HepG2 (cell line): ENCODE results near the gene MAP3K2. TPM values are rescaled to one million over a fixed set of nuclear protein-coding genes. Genes with fewer than 3 reads are reported as not detected.

Source experiments
- ATRX ChIP-seq: sonication (generic); formaldehyde crosslinking; IDR thresholded peaks from 2 replicates; pipeline ENCODE4 v1.4.0; 2020; ENCODE audit warnings: missing genetic modification reagents, borderline replicate concordance
- ZNF34 ChIP-seq: sonication (generic); formaldehyde crosslinking; IDR thresholded peaks from 2 replicates; pipeline ENCODE4 v1.4.0; 2020; ENCODE audit warnings: mild to moderate bottlenecking, missing genetic modification reagents, borderline replicate concordance
- ZNF530 ChIP-seq: sonication (generic); formaldehyde crosslinking; IDR thresholded peaks from 2 replicates; pipeline ENCODE4 v1.5.0; 2020; ENCODE audit warnings: low read depth, mild to moderate bottlenecking, missing genetic modification reagents
- polyA plus RNA-seq, 8 experiments: library from polyadenylated mRNA; depleted of rRNA in 3 of 8; stranded (reverse) in 7 of 8; unstranded in 1 of 8; fragments of >200 nt; fragmentation: Illumina TruSeq in 4 of 8; extraction: Trizol in 4 of 8; gene quantifications; 2 replicates each; pipeline versions ENCODE4 v1.2.1 to v1.2.3, GENCODE V29; 2011 to 2016; ENCODE audit warnings: low read depth in 4 of 8, missing spikeins in 1 of 8, mixed read lengths in 1 of 8; ENCODE audit not compliant: insufficient read depth in 1 of 8
- total RNA-seq, 5 experiments: library from RNA; depleted of rRNA; stranded (reverse); fragments of >200 nt; fragmentation: Illumina TruSeq; extraction: Trizol; gene quantifications; 2 replicates each; pipeline ENCODE4 v1.2.3, GENCODE V29; 2016; ENCODE audit warnings: low read depth in 1 of 5
- TF ChIP-seq, protein P1 (sequence below): sonication (generic); formaldehyde crosslinking; IDR thresholded peaks from 2 replicates; pipeline ENCODE4 v1.4.0; 2020; ENCODE audit warnings: missing genetic modification reagents
- TF ChIP-seq, protein P2 (sequence below): sonication (generic); formaldehyde crosslinking; IDR thresholded peaks from 2 replicates; pipeline ENCODE4 v1.8.0; 2022; ENCODE audit warnings: missing genetic modification reagents, mild to moderate bottlenecking, borderline replicate concordance
- TF ChIP-seq, protein P3 (sequence below): sonication (generic); formaldehyde crosslinking; IDR thresholded peaks from 2 replicates; pipeline ENCODE4 v1.4.0; 2020; ENCODE audit warnings: missing genetic modification reagents
- TF ChIP-seq, protein P4 (sequence below): sonication (generic); formaldehyde crosslinking; IDR thresholded peaks from 2 replicates; pipeline ENCODE4 v1.4.0; 2020; ENCODE audit warnings: mild to moderate bottlenecking, missing genetic modification reagents
- TF ChIP-seq, protein P5 (sequence below): sonication (generic); formaldehyde crosslinking; IDR thresholded peaks from 2 replicates; pipeline ENCODE4 v1.8.0; 2022; ENCODE audit warnings: mild to moderate bottlenecking, missing genetic modification reagents
- TF ChIP-seq, protein P6 (sequence below): sonication (generic); formaldehyde crosslinking; IDR thresholded peaks from 2 replicates; pipeline ENCODE4 v1.5.0; 2020; ENCODE audit warnings: missing genetic modification reagents

MAP3K2 gene
- total and polyA plus RNA-seq, 2 of the 13 experiments (the other 11 are each of a cell fraction or from before 2014, with no cell fraction given) = 12.2 to 37.2 TPM

DNA sequence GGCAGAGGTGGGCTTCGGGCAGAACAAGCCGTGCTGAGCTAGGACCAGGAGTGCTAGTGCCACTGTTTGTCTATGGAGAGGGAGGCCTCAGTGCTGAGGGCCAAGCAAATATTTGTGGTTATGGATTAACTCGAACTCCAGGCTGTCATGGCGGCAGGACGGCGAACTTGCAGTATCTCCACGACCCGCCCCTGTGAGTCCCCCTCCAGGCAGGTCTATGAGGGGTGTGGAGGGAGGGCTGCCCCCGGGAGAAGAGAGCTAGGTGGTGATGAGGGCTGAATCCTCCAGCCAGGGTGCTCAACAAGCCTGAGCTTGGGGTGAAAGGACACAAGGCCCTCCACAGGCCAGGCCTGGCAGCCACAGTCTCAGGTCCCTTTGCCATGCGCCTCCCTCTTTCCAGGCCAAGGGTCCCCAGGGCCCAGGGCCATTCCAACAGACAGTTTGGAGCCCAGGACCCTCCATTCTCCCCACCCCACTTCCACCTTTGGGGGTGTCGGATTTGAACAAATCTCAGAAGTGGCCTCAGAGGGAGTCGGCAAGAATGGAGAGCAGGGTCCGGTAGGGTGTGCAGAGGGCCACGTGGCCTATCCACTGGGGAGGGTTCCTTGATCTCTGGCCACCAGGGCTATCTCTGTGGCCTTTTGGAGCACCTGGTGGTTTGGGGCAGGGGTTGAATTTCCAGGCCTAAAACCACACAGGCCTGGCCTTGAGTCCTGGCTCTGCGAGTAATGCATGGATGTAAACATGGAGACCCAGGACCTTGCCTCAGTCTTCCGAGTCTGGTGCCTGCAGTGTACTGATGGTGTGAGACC lies 30.7 kb upstream of the MAP3K2 start, which contains the start of gene PROC (continued):
- TF ChIP-seq, protein P1, sequence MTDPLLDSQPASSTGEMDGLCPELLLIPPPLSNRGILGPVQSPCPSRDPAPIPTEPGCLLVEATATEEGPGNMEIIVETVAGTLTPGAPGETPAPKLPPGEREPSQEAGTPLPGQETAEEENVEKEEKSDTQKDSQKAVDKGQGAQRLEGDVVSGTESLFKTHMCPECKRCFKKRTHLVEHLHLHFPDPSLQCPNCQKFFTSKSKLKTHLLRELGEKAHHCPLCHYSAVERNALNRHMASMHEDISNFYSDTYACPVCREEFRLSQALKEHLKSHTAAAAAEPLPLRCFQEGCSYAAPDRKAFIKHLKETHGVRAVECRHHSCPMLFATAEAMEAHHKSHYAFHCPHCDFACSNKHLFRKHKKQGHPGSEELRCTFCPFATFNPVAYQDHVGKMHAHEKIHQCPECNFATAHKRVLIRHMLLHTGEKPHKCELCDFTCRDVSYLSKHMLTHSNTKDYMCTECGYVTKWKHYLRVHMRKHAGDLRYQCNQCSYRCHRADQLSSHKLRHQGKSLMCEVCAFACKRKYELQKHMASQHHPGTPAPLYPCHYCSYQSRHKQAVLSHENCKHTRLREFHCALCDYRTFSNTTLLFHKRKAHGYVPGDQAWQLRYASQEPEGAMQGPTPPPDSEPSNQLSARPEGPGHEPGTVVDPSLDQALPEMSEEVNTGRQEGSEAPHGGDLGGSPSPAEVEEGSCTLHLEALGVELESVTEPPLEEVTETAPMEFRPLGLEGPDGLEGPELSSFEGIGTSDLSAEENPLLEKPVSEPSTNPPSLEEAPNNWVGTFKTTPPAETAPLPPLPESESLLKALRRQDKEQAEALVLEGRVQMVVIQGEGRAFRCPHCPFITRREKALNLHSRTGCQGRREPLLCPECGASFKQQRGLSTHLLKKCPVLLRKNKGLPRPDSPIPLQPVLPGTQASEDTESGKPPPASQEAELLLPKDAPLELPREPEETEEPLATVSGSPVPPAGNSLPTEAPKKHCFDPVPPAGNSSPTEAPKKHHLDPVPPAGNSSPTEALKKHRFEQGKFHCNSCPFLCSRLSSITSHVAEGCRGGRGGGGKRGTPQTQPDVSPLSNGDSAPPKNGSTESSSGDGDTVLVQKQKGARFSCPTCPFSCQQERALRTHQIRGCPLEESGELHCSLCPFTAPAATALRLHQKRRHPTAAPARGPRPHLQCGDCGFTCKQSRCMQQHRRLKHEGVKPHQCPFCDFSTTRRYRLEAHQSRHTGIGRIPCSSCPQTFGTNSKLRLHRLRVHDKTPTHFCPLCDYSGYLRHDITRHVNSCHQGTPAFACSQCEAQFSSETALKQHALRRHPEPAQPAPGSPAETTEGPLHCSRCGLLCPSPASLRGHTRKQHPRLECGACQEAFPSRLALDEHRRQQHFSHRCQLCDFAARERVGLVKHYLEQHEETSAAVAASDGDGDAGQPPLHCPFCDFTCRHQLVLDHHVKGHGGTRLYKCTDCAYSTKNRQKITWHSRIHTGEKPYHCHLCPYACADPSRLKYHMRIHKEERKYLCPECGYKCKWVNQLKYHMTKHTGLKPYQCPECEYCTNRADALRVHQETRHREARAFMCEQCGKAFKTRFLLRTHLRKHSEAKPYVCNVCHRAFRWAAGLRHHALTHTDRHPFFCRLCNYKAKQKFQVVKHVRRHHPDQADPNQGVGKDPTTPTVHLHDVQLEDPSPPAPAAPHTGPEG (CRISPR knock-in tag) = 0 out of 2 replicates have a peak, but pooled peaks have one; percentile 31
- peak; percentile 86; the same call in 1 of the 2 replicates for TF ChIP-seq ZNF34 (CRISPR knock-in tag)
- TF ChIP-seq, protein P2, sequence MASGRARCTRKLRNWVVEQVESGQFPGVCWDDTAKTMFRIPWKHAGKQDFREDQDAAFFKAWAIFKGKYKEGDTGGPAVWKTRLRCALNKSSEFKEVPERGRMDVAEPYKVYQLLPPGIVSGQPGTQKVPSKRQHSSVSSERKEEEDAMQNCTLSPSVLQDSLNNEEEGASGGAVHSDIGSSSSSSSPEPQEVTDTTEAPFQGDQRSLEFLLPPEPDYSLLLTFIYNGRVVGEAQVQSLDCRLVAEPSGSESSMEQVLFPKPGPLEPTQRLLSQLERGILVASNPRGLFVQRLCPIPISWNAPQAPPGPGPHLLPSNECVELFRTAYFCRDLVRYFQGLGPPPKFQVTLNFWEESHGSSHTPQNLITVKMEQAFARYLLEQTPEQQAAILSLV (CRISPR knock-in tag) = peak; percentile 98
- no peak for TF ChIP-seq ZNF530
- TF ChIP-seq, protein P3, sequence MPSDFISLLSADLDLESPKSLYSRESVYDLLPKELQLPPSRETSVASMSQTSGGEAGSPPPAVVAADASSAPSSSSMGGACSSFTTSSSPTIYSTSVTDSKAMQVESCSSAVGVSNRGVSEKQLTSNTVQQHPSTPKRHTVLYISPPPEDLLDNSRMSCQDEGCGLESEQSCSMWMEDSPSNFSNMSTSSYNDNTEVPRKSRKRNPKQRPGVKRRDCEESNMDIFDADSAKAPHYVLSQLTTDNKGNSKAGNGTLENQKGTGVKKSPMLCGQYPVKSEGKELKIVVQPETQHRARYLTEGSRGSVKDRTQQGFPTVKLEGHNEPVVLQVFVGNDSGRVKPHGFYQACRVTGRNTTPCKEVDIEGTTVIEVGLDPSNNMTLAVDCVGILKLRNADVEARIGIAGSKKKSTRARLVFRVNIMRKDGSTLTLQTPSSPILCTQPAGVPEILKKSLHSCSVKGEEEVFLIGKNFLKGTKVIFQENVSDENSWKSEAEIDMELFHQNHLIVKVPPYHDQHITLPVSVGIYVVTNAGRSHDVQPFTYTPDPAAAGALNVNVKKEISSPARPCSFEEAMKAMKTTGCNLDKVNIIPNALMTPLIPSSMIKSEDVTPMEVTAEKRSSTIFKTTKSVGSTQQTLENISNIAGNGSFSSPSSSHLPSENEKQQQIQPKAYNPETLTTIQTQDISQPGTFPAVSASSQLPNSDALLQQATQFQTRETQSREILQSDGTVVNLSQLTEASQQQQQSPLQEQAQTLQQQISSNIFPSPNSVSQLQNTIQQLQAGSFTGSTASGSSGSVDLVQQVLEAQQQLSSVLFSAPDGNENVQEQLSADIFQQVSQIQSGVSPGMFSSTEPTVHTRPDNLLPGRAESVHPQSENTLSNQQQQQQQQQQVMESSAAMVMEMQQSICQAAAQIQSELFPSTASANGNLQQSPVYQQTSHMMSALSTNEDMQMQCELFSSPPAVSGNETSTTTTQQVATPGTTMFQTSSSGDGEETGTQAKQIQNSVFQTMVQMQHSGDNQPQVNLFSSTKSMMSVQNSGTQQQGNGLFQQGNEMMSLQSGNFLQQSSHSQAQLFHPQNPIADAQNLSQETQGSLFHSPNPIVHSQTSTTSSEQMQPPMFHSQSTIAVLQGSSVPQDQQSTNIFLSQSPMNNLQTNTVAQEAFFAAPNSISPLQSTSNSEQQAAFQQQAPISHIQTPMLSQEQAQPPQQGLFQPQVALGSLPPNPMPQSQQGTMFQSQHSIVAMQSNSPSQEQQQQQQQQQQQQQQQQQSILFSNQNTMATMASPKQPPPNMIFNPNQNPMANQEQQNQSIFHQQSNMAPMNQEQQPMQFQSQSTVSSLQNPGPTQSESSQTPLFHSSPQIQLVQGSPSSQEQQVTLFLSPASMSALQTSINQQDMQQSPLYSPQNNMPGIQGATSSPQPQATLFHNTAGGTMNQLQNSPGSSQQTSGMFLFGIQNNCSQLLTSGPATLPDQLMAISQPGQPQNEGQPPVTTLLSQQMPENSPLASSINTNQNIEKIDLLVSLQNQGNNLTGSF = no peak
- TF ChIP-seq, protein P4, sequence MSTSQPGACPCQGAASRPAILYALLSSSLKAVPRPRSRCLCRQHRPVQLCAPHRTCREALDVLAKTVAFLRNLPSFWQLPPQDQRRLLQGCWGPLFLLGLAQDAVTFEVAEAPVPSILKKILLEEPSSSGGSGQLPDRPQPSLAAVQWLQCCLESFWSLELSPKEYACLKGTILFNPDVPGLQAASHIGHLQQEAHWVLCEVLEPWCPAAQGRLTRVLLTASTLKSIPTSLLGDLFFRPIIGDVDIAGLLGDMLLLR (CRISPR knock-in tag) = 0 out of 2 replicates have a peak, but pooled peaks have one; percentile 57
- TF ChIP-seq ATRX (CRISPR knock-in tag) = no peak
- TF ChIP-seq, protein P5, sequence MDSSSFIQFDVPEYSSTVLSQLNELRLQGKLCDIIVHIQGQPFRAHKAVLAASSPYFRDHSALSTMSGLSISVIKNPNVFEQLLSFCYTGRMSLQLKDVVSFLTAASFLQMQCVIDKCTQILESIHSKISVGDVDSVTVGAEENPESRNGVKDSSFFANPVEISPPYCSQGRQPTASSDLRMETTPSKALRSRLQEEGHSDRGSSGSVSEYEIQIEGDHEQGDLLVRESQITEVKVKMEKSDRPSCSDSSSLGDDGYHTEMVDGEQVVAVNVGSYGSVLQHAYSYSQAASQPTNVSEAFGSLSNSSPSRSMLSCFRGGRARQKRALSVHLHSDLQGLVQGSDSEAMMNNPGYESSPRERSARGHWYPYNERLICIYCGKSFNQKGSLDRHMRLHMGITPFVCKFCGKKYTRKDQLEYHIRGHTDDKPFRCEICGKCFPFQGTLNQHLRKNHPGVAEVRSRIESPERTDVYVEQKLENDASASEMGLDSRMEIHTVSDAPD (CRISPR knock-in tag) = no peak; the same call in 1 of the 2 replicates
- TF ChIP-seq, protein P6, sequence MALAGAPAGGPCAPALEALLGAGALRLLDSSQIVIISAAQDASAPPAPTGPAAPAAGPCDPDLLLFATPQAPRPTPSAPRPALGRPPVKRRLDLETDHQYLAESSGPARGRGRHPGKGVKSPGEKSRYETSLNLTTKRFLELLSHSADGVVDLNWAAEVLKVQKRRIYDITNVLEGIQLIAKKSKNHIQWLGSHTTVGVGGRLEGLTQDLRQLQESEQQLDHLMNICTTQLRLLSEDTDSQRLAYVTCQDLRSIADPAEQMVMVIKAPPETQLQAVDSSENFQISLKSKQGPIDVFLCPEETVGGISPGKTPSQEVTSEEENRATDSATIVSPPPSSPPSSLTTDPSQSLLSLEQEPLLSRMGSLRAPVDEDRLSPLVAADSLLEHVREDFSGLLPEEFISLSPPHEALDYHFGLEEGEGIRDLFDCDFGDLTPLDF (CRISPR knock-in tag) = peak; percentile 54; the same call in 1 of the 2 replicates
